HG03432 (cell line): ENCODE results near the gene SOBP.
"Not testable (repeated sequence)": the region's sequence is repeated elsewhere in the genome, so short reads cannot be mapped to it uniquely, and the experiment has no call there.

ENCODE experiments used
- ATAC-seq: cut with Tn5 transposase; IDR thresholded peaks from one replicate; pipeline ENCODE4 v1.9.1; 2021; ENCODE audit warnings: mild to moderate bottlenecking, moderate library complexity; ENCODE audit not compliant: unreplicated experiment

SOBP gene

GRCh38 chr6:107489636-107490565, at the start of gene SOBP:
Gene SOBP (plus strand): TSS chr6:107490117. CDS start chr6:107490617, 500 bp downstream.
- peak; percentile 67 for ATAC-seq

- no peak for ATAC-seq
These were observed 49.0 kb upstream of the SOBP start for GRCh38 chr6:107440936-107441335.

- ATAC-seq = no peak
These were observed 48.2 kb upstream of the SOBP start for GRCh38 chr6:107441682-107442081.

- no peak for ATAC-seq
These were observed 46.8 kb upstream of the SOBP start for GRCh38 chr6:107442938-107443607.

- no peak for ATAC-seq
These were observed 46.2 kb upstream of the SOBP start for GRCh38 chr6:107443608-107444267.

GRCh38 chr6:107444277-107444676, 45.6 kb upstream of the SOBP start:
- no peak for ATAC-seq

- no peak for ATAC-seq
These were observed 42.2 kb upstream of the SOBP start for GRCh38 chr6:107447663-107448216.

- no peak for ATAC-seq
These were observed 41.1 kb upstream of the SOBP start for GRCh38 chr6:107448776-107449175.

- peak; percentile 28 for ATAC-seq
These were observed 31.1 kb upstream of the SOBP start for GRCh38 chr6:107458672-107459282.

- ATAC-seq = peak; percentile 93
These were observed 30.4 kb upstream of the SOBP start, which contains the start of gene PDSS2 for GRCh38 chr6:107459283-107460082. Gene PDSS2 (minus strand): TSS chr6:107459564. CDS start chr6:107459285, 279 bp downstream.

- no peak for ATAC-seq
These were observed 29.8 kb upstream of the SOBP start for GRCh38 chr6:107460083-107460631.

GRCh38 chr6:107466062-107466461, 23.9 kb upstream of the SOBP start:
- no peak for ATAC-seq

GRCh38 chr6:107470364-107470763, 19.6 kb upstream of the SOBP start:
- no peak for ATAC-seq

GRCh38 chr6:107473660-107474059, 16.3 kb upstream of the SOBP start:
- ATAC-seq = no peak

- not testable (repeated sequence) for ATAC-seq
These were observed 14.6 kb upstream of the SOBP start for GRCh38 chr6:107475360-107475759.

- ATAC-seq = not testable (repeated sequence)
These were observed 14.1 kb upstream of the SOBP start for GRCh38 chr6:107475826-107476225.

GRCh38 chr6:107479089-107479690, 10.7 kb upstream of the SOBP start:
- ATAC-seq = no peak

GRCh38 chr6:107485157-107485556, 4.8 kb upstream of the SOBP start:
- ATAC-seq = no peak
